B cell (primary cell): Measurements from ENCODE around the gene SHC4. TPM values are rescaled to one million over a fixed set of nuclear protein-coding genes. Genes with fewer than 3 reads are reported as not detected.

Experiments used
- ATAC-seq: fragments of 200-7000 bp; cut with Tn5 transposase; one replicate; pipeline ENCODE4 v1.10.0; 2021; ENCODE audit warnings: low read depth, mild to moderate bottlenecking, moderate number of reproducible peaks, moderate library complexity
- CTCF ChIA-PET: fragments of 350-600 bp; sonication (Branson Sonifier 250); formaldehyde crosslinking; loops from one replicate; lab custom pipeline; 2021; ENCODE audit warnings: antibody characterized with exemption, inconsistent platforms; lab: Charles Lee
- POLR2A ChIA-PET: fragments of 350-600 bp; sonication (Branson Sonifier 250); formaldehyde crosslinking; loops from one replicate; lab custom pipeline; 2021; ENCODE audit warnings: antibody characterized with exemption; lab: Charles Lee
- DNase-seq: peaks from one replicate; pipeline ENCODE4 v3.0.0; 2013
- H2AFZ ChIP-seq: 2 replicates; pipeline ENCODE4 v1.6.1; 2012; ENCODE audit warnings: mild to moderate bottlenecking, low read depth, low read length; ENCODE audit not compliant: insufficient read depth, poor library complexity, severe bottlenecking
- H3K27ac ChIP-seq, 2 donors: 1 replicate in 1 of 2; 2 replicates in 1 of 2; pipeline ENCODE4 v1.5.1; 2012 to 2013; ENCODE audit warnings: low read length in 2 of 2, mild to moderate bottlenecking in 2 of 2, moderate library complexity in 1 of 2
- H3K27me3 ChIP-seq, 4 experiments: fragments of 200-600 bp in 1 of 4; sonication (generic) in 1 of 4; replicated peaks in 1 of 4; 1 replicate in 2 of 4; 2 replicates in 2 of 4; pipeline versions ENCODE4 v1.6.1 to v1.7.0; 2013 to 2016; ENCODE audit warnings: low read length in 3 of 4, mild to moderate bottlenecking in 2 of 4, mixed read lengths in 1 of 4, moderate library complexity in 1 of 4; ENCODE audit not compliant: insufficient read depth in 4 of 4, control insufficient read depth in 3 of 4; ENCODE audit errors: control extremely low read depth in 1 of 4
- H3K36me3 ChIP-seq, 2 experiments: replicated peaks in 1 of 2; 1 replicate in 1 of 2; 2 replicates in 1 of 2; pipeline versions ENCODE4 v1.6.1 to v1.7.1; 2013; ENCODE audit warnings: low read length in 1 of 2; ENCODE audit not compliant: insufficient read depth in 2 of 2, control insufficient read depth in 1 of 2; ENCODE audit errors: control extremely low read depth in 1 of 2, extremely low read depth in 1 of 2
- H3K4me1 ChIP-seq, 2 donors: fragments of 200-600 bp in 1 of 2; sonication (generic) in 1 of 2; 1 replicate in 1 of 2; 2 replicates in 1 of 2; pipeline versions ENCODE4 v1.5.1 to v1.6.1; 2013 to 2017; ENCODE audit warnings: low read length in 2 of 2; ENCODE audit not compliant: control insufficient read depth in 2 of 2, insufficient read depth in 2 of 2
- H3K4me2 ChIP-seq: replicated peaks from 2 replicates; pipeline ENCODE3; 2012; ENCODE audit warnings: mild to moderate bottlenecking, low read depth, low read length; ENCODE audit not compliant: poor library complexity, severe bottlenecking
- H3K4me3 ChIP-seq, 5 experiments: fragments of 200-600 bp in 1 of 5; sonication (generic) in 1 of 5; 1 replicate in 3 of 5; 2 replicates in 2 of 5; pipeline versions ENCODE4 v1.5.1 to v1.7.0; 2011 to 2016; ENCODE audit warnings: low read length in 4 of 5, mild to moderate bottlenecking in 4 of 5, low read depth in 2 of 5, control low read depth in 1 of 5, moderate library complexity in 1 of 5; ENCODE audit not compliant: insufficient read depth in 1 of 5; ENCODE audit errors: control extremely low read depth in 1 of 5, extremely low read depth in 1 of 5
- H3K79me2 ChIP-seq: fragments of 200-600 bp; sonication (generic); one replicate; pipeline ENCODE4 v1.6.0; 2016; ENCODE audit warnings: low read length; ENCODE audit not compliant: control insufficient read depth, insufficient read depth
- H3K9ac ChIP-seq: fragments of 200-600 bp; sonication (generic); 2 replicates; pipeline ENCODE4 v1.6.1; 2017; ENCODE audit warnings: mild to moderate bottlenecking, low read length, moderate library complexity
- H3K9me3 ChIP-seq, 3 donors: one replicate each; pipeline versions ENCODE4 v1.6.1 to v1.7.1; 2013; ENCODE audit warnings: low read length in 2 of 3; ENCODE audit not compliant: control insufficient read depth in 2 of 3, insufficient read depth in 1 of 3; ENCODE audit errors: control extremely low read depth in 1 of 3
- H4K20me1 ChIP-seq: 2 replicates; pipeline ENCODE4 v1.6.0; 2012; ENCODE audit warnings: mild to moderate bottlenecking, low read length; ENCODE audit not compliant: insufficient read depth, control insufficient read depth, poor library complexity, severe bottlenecking
- H3K27ac Mint-ChIP-seq: one replicate; pipeline ENCODE4 v1.8.0; 2021; ENCODE audit warnings: mixed read lengths
- H3K27me3 Mint-ChIP-seq: one replicate; pipeline ENCODE4 v1.8.0; 2021; ENCODE audit warnings: mixed read lengths
- H3K4me1 Mint-ChIP-seq: one replicate; pipeline ENCODE4 v1.8.0; 2021; ENCODE audit warnings: mixed read lengths
- H3K4me3 Mint-ChIP-seq: one replicate; pipeline ENCODE4 v1.8.0; 2021; ENCODE audit warnings: mixed read lengths
- H3K9me3 Mint-ChIP-seq: one replicate; pipeline ENCODE4 v1.8.0; 2022; ENCODE audit warnings: mixed read lengths; ENCODE audit not compliant: insufficient read depth
- EZH2 ChIP-seq: IDR thresholded peaks from 2 replicates; pipeline ENCODE4 v1.6.1; 2012; ENCODE audit warnings: borderline replicate concordance, low read depth, mild to moderate bottlenecking, moderate library complexity, low read length; ENCODE audit not compliant: insufficient read depth, poor library complexity, severe bottlenecking
- WGBS: methylation state at CpG from one replicate; pipeline ENCODE4 v1.1.5; 2013; ENCODE audit warnings: missing lambda C conversion rate; ENCODE audit not compliant: insufficient coverage; 5-methylcytosine and 5-hydroxymethylcytosine counted together
- intact Hi-C: fragments of 100-400 bp; cut with micrococcal nuclease; formaldehyde crosslinking; loops from one replicate; pipeline ENCODE4 v1.10.0; 2022
- polyA plus RNA-seq: library from polyadenylated mRNA; depleted of rRNA; stranded (reverse); fragments of >200 nt; gene quantifications from 2 replicates; pipeline ENCODE4 v1.2.3, GENCODE V29; 2012
- total RNA-seq, 2 donors: library from RNA; stranded (reverse); fragments of 120-200 nt in 1 of 2; gene quantifications; 1 replicate in 1 of 2; 2 replicates in 1 of 2; pipeline versions ENCODE4 v1.2.3 to v1.2.4, GENCODE V29; 2013 to 2022
- TF ChIP-seq, protein P1 (sequence below): fragments of 200-600 bp; IDR thresholded peaks from one replicate; pipeline ENCODE4 v1.8.0; 2022; ENCODE audit warnings: antibody characterized with exemption, mild to moderate bottlenecking

Gene SHC4
- total and polyA plus RNA-seq, 2 donors (not counting 1 experiment from before 2014, with no cell fraction given): 0.04 to 0.69 TPM

DNA sequence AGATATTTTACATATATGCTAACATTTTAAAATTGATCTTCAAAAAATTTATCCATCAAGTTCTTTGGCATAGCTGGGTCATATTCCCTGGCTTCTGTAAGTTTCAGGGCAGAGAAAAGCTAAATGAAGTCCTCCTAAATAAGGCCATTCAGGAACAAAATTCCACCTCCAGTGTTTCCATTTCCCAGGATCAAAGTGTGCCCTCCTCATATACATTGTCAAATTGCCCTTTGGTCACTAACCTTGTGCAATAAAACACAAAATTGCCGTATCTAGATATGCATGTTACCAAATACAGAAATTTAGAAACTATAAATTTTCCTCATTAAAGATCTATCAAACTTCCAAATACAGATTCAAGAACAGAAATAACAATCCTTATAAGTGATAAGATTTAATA lies 163.5 kb downstream of the SHC4 start:
- no peak for ATAC-seq
- peaks cover 18% of the 10 kb centered on the region for H3K4me1 Mint-ChIP-seq
- Histone ChIP-seq H3K27ac (no peak overlapping the region), H4K20me1 (no peaks in the 10 kb centered on the region), H3K4me1 (no peaks in the 10 kb centered on the region), H3K4me3 (no peak overlapping the region), H3K27me3 (no peaks in the 10 kb centered on the region), H3K79me2 (no peaks in the 10 kb centered on the region), H3K36me3 (peaks cover 0 to 4% of the 10 kb centered on the region in 2 experiments), H3K4me2 (no peak overlapping the region), H3K9me3 (no peaks in the 10 kb centered on the region), H2AFZ (no peak overlapping the region), H3K9ac (no peak overlapping the region)
- H3K4me3 Mint-ChIP-seq: no peak overlapping the region
- CTCF ChIA-PET: interaction anchor here (0.8 to 3.0 kb wide), 2 partner anchors 11 to 25 kb away, joined by 4 to 22 read pairs; partner anchors contain the start of gene CEP152
- no peaks in the 10 kb centered on the region for H3K27me3 Mint-ChIP-seq
- POLR2A ChIA-PET: no interaction called here
- intact Hi-C loops: no loop called here
- no peaks in the 10 kb centered on the region for H3K9me3 Mint-ChIP-seq
- no CpG with 5 or more reads among the region's 1 CpG for WGBS
- no peak overlapping the region for H3K27ac Mint-ChIP-seq
- TF ChIP-seq EZH2: no peak
- TF ChIP-seq, protein P1, sequence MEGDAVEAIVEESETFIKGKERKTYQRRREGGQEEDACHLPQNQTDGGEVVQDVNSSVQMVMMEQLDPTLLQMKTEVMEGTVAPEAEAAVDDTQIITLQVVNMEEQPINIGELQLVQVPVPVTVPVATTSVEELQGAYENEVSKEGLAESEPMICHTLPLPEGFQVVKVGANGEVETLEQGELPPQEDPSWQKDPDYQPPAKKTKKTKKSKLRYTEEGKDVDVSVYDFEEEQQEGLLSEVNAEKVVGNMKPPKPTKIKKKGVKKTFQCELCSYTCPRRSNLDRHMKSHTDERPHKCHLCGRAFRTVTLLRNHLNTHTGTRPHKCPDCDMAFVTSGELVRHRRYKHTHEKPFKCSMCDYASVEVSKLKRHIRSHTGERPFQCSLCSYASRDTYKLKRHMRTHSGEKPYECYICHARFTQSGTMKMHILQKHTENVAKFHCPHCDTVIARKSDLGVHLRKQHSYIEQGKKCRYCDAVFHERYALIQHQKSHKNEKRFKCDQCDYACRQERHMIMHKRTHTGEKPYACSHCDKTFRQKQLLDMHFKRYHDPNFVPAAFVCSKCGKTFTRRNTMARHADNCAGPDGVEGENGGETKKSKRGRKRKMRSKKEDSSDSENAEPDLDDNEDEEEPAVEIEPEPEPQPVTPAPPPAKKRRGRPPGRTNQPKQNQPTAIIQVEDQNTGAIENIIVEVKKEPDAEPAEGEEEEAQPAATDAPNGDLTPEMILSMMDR: no peak
- DNase-seq: no peak

DNA sequence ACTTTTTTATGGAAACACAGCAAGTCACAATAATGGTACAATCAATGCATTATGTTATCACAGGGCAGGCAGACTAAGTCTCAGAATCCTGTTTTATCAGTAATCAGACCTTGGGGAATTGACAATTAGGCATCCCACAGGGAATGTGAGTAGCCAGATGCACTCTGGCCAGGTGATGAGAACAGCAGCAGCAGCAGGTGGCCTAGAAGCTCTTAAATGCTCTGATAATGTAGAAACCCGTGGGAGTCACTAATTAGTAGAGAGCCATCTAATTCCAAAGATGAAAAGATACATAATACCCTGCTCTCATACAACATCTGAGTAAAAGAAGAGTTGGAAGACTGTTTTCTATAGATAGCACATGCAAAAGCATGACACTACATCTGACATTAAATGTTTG lies 165.4 kb downstream of the SHC4 start:
- no peaks in the 10 kb centered on the region for H3K27me3 ChIP-seq
- Mint-ChIP-seq H3K27me3 (no peaks in the 10 kb centered on the region), H3K9me3 (no peaks in the 10 kb centered on the region), H3K27ac (no peak overlapping the region), H3K4me3 (no peak overlapping the region), H3K4me1 (peaks cover 26% of the 10 kb centered on the region)
- no peak for ATAC-seq
- TF ChIP-seq EZH2: no peak
- TF ChIP-seq, protein P1: no peak
- intact Hi-C loops: no loop called here
- H3K79me2 ChIP-seq: no peaks in the 10 kb centered on the region
- no CpG with 5 or more reads among the region's 1 CpG for WGBS
- POLR2A ChIA-PET: no interaction called here
- H3K4me3 ChIP-seq: no peak overlapping the region
- H3K36me3 ChIP-seq: peaks cover 0 to 2% of the 10 kb centered on the region in 2 experiments
- no peak overlapping the region for H2AFZ ChIP-seq
- H3K9me3 ChIP-seq: no peaks in the 10 kb centered on the region
- CTCF ChIA-PET: interaction anchor here (1.2 kb wide), 1 partner anchor 13 kb away, joined by 5 read pairs; the partner anchor contains the start of gene CEP152
- peaks cover 5 to 8% of the 10 kb centered on the region in 2 donors for H3K4me1 ChIP-seq
- H3K4me2 ChIP-seq: no peak overlapping the region
- H3K27ac ChIP-seq: no peak overlapping the region
- H4K20me1 ChIP-seq: no peaks in the 10 kb centered on the region
- H3K9ac ChIP-seq: no peak overlapping the region
- DNase-seq: no peak
